ENCODE data around the gene PCDHA1.

PCDHA1 gene

DNA sequence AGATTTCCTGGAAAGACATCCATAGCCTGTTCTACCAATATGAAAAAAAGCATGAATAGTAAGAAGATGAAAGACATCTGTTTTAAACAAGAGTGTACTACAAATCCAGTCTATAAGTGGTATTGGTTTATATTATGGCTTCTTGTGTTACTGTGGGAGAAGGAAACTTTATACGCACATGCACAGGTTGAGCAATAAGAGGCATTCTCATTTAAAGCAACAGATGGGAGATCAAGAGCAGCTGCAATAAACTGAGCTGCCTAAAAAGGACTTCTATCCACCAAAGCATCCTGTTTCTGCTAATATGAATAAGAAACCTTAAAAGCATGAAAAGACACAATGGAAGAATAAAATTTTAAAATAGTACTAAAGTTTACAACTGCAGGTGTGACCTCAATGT lies 256.6 kb downstream of the PCDHA1 start:
- no peak for DNase-seq (ENCODE audit: low read depth)

GRCh38 chr5:141050622-141051520 lies 264.9 kb downstream of the PCDHA1 start, which contains the start of gene PCDHB1:
TSS of gene PCDHB1 (plus strand) at chr5:141051374. CDS start at chr5:141051471, 97 bp downstream.
- no peak for DNase-seq (ENCODE audit: low read depth)

GRCh38 chr5:141051521-141051866 lies 265.6 kb downstream of the PCDHA1 start:
- DNase-seq (ENCODE audit: low read depth), result no peak

Measured in stimulated activated CD4-positive, alpha-beta T cell treated with anti-CD3 and anti-CD28 coated beads, Interleukin-2, amount 100 ng/mL, for 4 hours (primary cell).